ENCODE measurements around the gene SESTD1.
"Not testable (repeated sequence)": the region's sequence is repeated elsewhere in the genome, so short reads cannot be mapped to it uniquely, and the experiment has no call there.

The SESTD1 gene

GRCh38 chr2:179096090-179096489 is 168.5 kb downstream of the SESTD1 start:
- no peak for DNase-seq

DNA sequence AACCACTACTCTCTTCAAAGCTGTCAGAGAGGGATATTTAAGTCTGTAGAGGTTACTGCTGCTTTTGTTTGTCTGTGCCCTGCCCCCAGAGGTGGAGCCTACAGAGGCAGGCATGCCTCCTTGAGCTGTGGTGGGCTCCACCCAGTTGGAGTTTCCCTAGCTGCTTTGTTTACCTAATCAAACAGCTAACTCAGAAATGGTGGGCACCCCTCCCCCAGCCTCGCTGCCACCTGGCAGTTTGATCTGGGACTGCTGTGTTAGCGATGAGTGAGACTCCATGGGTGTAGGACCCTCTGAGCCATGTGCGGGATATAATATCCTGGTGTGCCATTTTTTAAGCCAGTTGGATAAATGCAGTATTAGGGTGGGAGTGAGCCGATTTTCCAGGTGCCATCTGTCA is 171.7 kb downstream of the SESTD1 start:
- DNase-seq, result not testable (repeated sequence)

- DNase-seq, result no peak
Measured at GRCh38 chr2:179082697-179083096, 181.9 kb downstream of the SESTD1 start.

- DNase-seq, result no peak
Measured at GRCh38 chr2:179081954-179082353, 182.7 kb downstream of the SESTD1 start.

GRCh38 chr2:179072527-179072926 is 192.1 kb downstream of the SESTD1 start:
- DNase-seq, result no peak

DNA sequence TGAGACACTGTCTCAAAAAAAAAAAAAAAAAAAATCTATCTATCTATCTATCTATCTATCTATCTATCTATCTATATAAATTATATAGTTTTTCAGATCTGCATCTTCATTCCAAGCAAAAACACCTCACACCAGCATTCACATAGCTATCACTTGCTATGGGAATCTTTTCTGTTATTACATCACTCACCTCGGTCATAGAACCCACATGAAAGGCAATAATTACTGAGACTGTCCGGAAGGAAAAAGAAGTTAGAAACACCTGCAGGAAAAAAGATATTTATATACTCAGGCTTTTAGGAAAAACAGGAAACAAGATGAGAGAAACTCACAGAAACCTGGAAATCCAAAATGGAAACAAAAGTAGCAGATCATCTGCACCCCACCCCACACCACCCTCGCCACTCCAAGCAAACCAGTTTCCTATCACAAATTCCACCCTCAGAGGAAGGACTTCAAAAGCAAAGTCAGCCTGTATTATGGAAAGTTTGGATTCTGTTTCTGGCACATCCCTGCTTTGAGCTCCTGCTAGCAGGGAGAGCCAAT is 192.7 kb downstream of the SESTD1 start:
- no peak for DNase-seq

DNA sequence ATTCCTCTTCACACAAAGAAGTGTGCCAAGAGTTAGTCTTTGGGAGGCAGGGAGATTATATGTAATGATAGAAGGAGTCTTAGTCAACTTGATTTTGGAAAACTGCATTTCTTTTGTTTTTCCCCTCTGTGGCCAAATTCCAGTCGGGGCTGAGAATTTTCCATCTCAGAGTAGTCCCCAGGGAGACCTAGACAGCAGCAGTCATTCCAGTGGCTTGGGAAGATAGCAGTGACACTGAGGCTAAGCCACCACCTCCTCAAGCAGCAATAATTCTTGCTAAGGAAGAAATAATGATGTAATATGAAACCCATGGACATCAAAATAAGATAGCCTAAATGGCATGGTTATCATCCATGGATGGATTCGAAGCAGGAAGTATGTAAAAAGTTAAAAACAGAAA is 193.7 kb downstream of the SESTD1 start:
- DNase-seq, result no peak

DNA sequence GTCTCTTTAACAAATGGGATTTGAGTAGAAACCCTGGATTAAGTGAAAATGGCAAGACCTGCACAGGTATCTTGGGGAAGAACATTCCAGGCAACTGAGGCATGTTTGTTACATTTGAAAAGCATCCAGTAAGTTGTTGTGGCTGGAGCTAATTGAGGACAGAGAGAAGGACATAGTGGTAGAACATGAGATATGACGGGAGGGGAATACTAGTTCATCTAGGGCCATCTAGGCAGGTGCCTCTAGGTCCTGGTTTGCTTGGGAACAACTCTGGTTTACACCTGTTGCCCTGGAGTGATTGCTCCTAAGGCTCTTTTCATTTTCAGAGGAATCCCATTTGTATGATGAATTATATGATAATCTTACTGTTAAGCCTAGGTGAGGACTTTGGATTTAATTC is 194.9 kb downstream of the SESTD1 start:
- DNase-seq, result no peak

DNA sequence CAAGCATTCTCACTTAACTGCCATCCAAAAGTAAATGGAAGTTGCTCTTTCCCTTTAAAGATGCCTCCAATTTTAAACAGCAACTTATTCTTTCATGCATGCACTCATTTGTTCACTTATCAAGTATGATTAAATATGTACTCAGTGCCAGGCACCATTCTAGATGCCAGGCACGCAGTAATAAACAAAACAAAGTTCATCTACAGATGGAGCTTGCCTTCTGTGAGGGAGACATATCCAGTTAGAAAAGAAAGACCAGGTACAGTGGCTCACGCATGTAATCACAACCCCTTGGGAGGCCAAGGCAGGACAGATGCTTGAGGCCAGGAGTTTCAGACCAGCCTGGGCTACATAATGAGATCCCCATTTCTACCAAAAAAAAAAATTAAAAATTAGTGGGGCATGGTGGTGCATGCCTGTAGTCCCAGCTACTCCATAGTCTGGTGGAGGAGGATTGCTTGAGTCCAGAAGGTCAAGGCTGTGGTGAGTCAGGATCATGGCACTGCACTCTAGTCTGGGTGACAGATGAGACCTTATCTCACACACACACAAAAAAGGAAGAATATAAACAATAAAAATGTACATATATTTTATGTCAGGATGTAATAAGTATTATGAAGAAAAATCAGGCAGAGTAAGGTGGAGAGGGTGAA is 195.5 kb downstream of the SESTD1 start:
- DNase-seq, result no peak

DNA sequence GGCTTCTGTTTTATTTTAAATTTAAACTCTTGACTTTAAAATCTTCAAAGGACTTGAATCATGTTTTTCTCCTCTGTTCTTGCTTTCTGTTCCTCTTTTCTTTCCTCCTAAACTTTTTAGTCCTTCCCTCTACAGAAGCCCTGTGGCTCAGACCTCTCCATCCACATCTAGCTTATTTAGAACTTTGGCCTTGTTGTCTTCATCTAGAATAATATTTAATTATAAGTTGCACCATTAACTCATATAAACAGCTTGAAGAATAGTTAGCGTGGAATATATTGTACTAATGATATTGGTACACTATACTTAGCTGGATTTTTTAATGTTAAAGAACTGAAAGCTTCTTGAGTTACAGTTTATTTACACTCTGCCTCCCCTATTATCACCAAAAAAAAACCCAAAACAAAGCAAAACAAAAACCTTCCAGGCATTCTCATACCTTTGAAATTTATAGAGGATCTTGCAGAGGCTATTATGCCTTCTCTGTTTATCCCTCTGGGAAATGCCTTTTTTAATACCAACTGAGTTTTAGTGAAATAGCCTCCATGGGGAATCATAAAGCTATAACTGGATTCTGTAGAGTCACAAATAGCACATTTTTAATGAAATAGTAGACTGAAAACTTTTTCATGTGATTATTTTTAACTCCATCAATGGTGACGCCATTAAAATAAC is 205.5 kb downstream of the SESTD1 start:
- DNase-seq, result no peak

DNA sequence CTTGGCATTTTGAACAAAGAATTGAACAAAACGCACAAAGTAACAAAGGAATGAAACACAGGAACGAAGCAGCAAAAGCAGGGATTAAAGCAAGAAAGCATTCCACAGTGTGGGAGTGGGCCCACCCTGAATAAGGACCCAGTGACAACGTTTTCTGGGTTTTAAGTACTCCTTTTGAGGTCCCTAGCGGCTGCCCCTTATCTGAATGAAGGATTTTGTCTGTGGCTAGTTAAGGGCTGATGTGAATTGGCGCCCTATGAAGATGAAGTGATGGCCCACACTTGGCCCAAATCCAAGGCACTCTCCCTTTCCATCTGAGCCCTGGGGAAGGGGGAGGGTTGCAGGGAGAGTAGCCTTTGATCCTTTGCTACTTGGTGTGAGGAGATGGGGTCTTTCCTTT is 206.9 kb downstream of the SESTD1 start:
- no peak for DNase-seq

- DNase-seq, result not testable (repeated sequence)
Measured at GRCh38 chr2:179053568-179053967, 211.1 kb downstream of the SESTD1 start.
